ENCODE data around the gene PRMT3. TPM values are rescaled to one million over a fixed set of nuclear protein-coding genes. Genes with fewer than 3 reads are reported as not detected.

Gene PRMT3
- total and polyA plus RNA-seq, 2 of the 13 experiments (the other 11 are each of a cell fraction or from before 2014, with no cell fraction given), result 9.1 to 27.7 TPM

DNA sequence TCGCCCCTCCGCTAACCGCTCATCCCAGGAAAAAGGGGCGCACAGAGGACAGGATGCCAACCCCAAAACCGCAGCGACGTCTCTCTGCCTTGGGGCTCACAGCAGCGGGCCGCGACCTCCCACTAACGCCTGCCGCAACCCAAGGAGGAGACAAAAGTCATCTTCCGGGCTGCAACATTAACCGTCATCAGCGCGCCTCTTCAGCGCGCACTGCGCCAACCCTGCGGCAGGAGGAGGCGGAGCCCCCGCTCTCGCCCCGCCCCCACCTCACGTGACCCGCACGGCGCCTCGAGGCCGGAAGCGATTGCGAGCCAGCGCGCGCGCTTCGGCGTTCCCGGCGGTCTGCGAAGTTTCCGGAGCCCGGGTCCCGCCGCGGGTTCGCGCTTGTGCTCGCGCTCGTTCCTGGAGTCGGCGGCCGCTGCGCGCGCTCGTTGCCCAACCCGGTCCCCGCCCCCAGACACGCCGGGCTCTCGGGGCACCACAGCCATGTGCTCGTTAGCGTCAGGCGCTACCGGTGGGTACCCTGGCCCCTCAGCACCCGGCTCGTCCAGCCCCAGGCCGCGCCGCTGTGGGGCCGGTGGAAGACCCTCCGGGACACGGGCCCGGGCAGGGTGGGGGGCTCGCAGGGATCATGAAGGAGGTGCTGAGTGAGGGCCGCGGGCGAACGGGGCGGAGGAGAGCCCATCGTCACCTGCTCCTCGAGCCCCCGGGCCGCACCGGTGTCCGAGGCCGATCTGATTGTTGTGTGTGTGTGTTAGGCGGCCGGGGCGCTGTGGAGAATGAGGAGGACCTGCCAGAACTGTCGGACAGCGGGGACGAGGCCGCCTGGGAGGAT is at the start of gene PRMT3 (continued):
- TF ChIP-seq, protein P1, sequence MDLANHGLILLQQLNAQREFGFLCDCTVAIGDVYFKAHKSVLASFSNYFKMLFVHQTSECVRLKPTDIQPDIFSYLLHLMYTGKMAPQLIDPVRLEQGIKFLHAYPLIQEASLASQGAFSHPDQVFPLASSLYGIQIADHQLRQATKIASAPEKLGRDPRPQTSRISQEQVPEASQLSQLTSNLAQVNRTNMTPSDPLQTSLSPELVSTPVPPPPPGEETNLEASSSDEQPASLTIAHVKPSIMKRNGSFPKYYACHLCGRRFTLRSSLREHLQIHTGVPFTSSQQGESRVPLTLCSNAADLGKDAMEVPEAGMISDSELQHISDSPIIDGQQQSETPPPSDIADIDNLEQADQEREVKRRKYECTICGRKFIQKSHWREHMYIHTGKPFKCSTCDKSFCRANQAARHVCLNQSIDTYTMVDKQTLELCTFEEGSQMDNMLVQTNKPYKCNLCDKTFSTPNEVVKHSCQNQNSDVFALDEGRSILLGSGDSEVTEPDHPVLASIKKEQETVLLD (CRISPR knock-in tag; IDR thresholded peaks at IDR 0.05; ENCODE audit: low read depth), result peak; percentile 54; the same call in 1 of the 2 replicates
- no peak for TF ChIP-seq NCOR1 (IDR thresholded peaks at IDR 0.05; ENCODE audit: borderline replicate concordance, low read length)
- no peak; the same call in none of the 2 replicates for TF ChIP-seq ZNF333 (CRISPR knock-in tag; IDR thresholded peaks at IDR 0.05; ENCODE audit: borderline replicate concordance)
- TF ChIP-seq ZNF670 (CRISPR knock-in tag; IDR thresholded peaks at IDR 0.05; ENCODE audit: borderline replicate concordance), result peak; percentile 37; the same call in 1 of the 2 replicates
- TF ChIP-seq, protein P2, sequence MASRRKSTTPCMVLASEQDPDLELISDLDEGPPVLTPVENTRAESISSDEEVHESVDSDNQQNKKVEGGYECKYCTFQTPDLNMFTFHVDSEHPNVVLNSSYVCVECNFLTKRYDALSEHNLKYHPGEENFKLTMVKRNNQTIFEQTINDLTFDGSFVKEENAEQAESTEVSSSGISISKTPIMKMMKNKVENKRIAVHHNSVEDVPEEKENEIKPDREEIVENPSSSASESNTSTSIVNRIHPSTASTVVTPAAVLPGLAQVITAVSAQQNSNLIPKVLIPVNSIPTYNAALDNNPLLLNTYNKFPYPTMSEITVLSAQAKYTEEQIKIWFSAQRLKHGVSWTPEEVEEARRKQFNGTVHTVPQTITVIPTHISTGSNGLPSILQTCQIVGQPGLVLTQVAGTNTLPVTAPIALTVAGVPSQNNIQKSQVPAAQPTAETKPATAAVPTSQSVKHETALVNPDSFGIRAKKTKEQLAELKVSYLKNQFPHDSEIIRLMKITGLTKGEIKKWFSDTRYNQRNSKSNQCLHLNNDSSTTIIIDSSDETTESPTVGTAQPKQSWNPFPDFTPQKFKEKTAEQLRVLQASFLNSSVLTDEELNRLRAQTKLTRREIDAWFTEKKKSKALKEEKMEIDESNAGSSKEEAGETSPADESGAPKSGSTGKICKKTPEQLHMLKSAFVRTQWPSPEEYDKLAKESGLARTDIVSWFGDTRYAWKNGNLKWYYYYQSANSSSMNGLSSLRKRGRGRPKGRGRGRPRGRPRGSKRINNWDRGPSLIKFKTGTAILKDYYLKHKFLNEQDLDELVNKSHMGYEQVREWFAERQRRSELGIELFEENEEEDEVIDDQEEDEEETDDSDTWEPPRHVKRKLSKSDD (CRISPR knock-in tag; IDR thresholded peaks at IDR 0.05; ENCODE audit: low read depth), result peak; percentile 65
- TF ChIP-seq, protein P3, sequence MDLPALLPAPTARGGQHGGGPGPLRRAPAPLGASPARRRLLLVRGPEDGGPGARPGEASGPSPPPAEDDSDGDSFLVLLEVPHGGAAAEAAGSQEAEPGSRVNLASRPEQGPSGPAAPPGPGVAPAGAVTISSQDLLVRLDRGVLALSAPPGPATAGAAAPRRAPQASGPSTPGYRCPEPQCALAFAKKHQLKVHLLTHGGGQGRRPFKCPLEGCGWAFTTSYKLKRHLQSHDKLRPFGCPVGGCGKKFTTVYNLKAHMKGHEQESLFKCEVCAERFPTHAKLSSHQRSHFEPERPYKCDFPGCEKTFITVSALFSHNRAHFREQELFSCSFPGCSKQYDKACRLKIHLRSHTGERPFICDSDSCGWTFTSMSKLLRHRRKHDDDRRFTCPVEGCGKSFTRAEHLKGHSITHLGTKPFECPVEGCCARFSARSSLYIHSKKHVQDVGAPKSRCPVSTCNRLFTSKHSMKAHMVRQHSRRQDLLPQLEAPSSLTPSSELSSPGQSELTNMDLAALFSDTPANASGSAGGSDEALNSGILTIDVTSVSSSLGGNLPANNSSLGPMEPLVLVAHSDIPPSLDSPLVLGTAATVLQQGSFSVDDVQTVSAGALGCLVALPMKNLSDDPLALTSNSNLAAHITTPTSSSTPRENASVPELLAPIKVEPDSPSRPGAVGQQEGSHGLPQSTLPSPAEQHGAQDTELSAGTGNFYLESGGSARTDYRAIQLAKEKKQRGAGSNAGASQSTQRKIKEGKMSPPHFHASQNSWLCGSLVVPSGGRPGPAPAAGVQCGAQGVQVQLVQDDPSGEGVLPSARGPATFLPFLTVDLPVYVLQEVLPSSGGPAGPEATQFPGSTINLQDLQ (CRISPR knock-in tag; IDR thresholded peaks at IDR 0.05), result peak; percentile 84
- TF ChIP-seq, protein P4, sequence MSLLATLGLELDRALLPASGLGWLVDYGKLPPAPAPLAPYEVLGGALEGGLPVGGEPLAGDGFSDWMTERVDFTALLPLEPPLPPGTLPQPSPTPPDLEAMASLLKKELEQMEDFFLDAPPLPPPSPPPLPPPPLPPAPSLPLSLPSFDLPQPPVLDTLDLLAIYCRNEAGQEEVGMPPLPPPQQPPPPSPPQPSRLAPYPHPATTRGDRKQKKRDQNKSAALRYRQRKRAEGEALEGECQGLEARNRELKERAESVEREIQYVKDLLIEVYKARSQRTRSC (CRISPR knock-in tag; IDR thresholded peaks at IDR 0.05; ENCODE audit: low read depth), result 0 out of 2 replicates have a peak, but pooled peaks have one; percentile 20
- TF ChIP-seq ZNF331 (CRISPR knock-in tag; IDR thresholded peaks at IDR 0.05), result 0 out of 2 replicates have a peak, but pooled peaks have one; percentile 22
- peak; percentile 31; the same call in 1 of the 2 replicates for TF ChIP-seq SAFB2 (CRISPR knock-in tag; IDR thresholded peaks at IDR 0.05; ENCODE audit: borderline replicate concordance, low read depth)
- 0 out of 2 replicates have a peak, but pooled peaks have one; percentile 64 for TF ChIP-seq PITX1 (CRISPR knock-in tag; IDR thresholded peaks at IDR 0.05)
- TF ChIP-seq, protein P5, sequence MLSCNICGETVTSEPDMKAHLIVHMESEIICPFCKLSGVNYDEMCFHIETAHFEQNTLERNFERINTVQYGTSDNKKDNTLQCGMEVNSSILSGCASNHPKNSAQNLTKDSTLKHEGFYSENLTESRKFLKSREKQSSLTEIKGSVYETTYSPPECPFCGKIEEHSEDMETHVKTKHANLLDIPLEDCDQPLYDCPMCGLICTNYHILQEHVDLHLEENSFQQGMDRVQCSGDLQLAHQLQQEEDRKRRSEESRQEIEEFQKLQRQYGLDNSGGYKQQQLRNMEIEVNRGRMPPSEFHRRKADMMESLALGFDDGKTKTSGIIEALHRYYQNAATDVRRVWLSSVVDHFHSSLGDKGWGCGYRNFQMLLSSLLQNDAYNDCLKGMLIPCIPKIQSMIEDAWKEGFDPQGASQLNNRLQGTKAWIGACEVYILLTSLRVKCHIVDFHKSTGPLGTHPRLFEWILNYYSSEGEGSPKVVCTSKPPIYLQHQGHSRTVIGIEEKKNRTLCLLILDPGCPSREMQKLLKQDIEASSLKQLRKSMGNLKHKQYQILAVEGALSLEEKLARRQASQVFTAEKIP (CRISPR knock-in tag; IDR thresholded peaks at IDR 0.05; ENCODE audit: borderline replicate concordance), result no peak
- TF ChIP-seq CENPT (CRISPR knock-in tag; IDR thresholded peaks at IDR 0.05; ENCODE audit: low read depth), result no peak; the same call in 1 of the 2 replicates
- TF ChIP-seq ATRX (CRISPR knock-in tag; IDR thresholded peaks at IDR 0.05; ENCODE audit: borderline replicate concordance), result no peak
- peak; percentile 73 for TF ChIP-seq SKI (IDR thresholded peaks at IDR 0.05; ENCODE audit: partially characterized antibody)
- peak; percentile 52; the same call in 1 of the 2 replicates for TF ChIP-seq ZNF263 (CRISPR knock-in tag; IDR thresholded peaks at IDR 0.05)
- TF ChIP-seq HES4 (CRISPR knock-in tag; IDR thresholded peaks at IDR 0.05; ENCODE audit: borderline replicate concordance), result peak; percentile 37; the same call in 1 of the 2 replicates
- no peak for TF ChIP-seq ZNF615 (CRISPR knock-in tag; IDR thresholded peaks at IDR 0.05; ENCODE audit: borderline replicate concordance)
- TF ChIP-seq HOXD1 (CRISPR knock-in tag; IDR thresholded peaks at IDR 0.05), result peak; percentile 70
